NCI-H1092 (cell line): ENCODE measurements around the gene ARHGEF25.
"Not testable (repeated sequence)": the region's sequence is repeated elsewhere in the genome, so short reads cannot be mapped to it uniquely, and the experiment has no call there.

Source experiments
- DNase-seq: peaks from one replicate; lab custom pipeline; 2025; lab: John Stamatoyannopoulos, UW

The ARHGEF25 gene

DNA sequence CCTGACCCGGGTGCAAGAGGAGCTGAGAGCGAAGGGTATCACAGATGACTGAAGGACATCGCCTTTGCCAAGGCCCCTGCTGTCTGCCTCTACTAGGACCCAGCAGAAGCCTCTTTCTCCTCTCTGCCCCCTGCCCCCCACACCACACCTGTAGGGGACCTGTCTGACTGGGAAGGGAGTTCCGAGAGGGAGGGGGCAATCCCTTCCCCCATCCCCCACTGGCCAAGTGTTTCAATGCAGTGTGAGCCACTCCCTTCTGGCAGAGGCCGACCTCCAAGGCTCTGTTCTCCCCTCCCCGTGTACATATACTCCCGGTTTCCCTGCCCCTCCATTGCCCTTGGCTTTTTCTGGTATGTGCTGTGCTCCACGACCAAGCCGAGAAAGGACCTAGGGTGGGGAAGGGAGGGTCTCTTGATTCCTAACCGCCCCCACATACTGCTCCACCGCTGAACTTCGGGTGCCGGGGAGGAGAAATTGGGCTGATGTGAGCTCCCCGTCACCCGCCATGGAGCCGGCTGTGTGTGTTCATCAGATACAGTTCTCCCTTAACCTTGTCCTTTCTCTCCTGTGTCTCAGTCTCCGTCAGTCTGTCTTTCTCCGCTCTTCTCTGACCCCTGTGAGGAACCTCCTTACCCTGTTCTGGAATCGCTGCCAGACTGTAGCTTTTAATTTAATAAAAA lies 2.0 kb upstream of the ARHGEF25 start:
- DNase-seq: no peak

DNA sequence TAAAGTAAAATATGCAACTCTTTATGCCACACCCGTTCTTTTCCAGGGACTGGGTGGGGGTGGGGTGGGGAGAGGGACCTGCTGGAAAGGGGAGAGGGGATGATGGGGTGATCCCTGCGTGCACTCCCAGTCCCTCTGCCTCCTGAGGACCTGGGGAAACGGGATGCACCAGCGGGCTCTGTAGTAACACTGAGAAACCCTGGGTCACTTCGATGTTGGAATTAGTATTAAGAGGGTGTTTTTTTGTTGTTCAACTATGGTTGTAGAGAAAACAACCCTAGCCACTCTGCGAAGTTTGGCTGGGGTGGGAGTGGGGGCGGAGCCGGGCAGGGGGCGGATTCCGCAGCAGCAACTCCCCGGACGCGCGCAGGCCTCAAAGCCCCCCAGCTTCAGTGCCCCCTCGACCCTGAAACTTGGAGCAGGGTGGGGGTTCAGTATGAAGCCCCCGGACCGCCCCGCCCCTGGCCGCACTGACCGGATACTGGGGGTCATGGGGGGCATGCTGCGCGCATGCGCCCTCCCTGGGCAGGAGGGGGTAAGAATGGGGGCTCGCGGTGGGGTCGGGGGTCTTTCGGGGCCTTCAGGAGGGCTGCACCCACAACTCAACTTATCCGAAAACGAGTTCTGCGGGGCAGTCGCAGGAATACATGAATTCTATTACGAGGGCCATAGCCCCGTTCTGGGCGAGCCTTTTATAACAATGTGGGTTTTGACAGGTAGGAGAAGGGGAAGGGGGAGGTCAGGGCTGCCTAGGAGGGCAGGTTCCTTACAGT lies 1.3 kb upstream of the ARHGEF25 start:
- DNase-seq: no peak

DNA sequence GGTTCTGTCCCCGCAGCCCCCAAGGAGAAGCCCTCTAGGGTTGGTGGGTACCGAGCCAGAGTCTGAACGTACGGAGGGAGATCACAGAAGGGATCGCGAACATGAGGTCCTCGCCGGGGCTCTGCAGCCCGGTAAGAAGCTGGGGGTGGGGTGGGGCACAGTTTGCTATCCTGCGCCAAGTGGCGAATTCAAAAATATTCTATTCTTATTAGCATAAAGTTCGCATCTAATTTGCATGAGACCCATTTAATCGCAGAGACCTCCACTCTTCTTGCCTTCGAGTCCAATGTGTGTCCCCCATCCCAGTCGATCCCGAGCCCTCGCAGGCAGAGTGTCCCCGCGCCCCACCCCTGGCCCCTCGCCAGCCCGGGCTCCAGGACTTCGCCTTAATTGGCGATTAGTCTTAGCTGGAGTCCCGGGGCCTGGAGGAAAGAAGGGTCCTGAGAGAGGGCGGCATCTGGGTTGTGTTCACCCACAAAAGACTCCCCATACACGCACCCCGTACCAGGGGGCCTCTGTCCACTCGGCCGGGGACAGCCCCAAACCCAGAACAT lies 604 bp upstream of the ARHGEF25 start:
- DNase-seq: no peak

DNA sequence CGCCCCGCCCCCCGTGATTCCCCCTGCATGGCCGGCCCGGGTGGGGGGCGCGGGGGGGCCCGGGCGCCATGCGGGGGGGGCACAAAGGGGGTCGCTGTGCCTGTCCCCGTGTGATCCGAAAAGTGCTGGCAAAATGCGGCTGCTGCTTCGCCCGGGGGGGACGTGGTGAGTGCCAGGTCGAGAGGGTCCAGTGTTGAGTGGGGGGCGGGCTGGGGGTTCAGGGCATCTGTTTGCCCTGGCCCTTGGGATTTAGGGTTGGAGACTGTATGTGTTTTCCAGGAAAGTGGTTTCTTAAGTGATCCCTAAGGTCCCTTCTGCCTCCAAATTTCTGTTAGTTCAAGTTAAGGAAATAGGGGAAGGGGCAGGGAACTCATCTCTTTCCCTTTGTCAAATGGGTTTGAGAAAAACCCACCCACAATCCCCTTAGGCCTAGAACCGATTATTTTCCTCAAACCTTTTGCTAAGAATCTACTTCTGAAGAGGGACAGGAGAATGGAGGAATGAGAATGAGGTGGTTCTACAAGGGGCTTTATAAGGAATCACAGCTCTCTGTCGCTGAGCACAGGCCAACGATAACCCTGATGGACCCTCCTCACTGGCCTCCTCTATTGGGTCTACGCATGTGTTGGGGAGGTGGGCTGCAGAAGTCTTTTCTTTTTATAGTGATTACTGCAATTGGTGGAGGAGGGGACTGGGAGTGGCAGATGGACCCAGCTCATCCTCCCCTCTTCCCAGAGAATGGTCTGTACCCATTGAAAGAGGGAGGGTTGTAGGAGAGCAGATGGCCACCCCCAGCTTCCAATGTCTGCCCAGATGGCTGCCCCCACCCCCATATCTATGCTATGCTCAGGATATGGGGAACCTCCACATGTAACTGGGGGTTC lies 834 bp downstream of the ARHGEF25 start:
- no peak for DNase-seq

DNA sequence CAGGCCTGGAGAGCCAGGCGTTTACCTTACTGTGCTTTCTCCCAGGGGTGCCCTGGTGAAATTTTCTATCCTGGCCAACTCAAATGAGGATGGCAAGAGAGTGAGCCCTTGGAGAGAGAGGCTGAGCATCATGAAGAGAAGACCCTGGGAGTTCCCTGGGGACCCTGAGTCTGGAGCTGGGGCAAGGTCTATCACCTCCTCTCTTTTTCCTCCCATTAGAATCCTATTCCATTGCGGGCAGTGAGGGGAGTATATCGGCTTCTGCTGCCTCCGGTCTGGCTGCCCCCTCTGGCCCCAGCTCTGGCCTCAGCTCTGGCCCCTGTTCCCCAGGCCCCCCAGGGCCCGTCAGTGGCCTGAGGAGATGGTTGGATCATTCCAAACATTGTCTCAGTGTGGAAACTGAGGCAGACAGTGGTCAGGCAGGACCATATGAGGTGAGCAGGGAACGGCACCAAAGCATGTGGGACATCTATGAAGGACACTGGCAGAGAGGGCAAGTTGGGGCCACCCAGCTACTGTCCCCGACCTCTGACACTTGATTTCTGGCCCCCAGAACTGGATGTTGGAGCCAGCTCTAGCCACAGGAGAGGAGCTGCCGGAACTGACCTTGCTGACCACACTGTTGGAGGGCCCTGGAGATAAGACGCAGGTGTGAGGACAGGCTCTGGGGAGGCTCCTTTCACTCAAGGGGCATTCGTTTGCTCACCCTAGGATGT lies 1.6 kb downstream of the ARHGEF25 start:
- DNase-seq: no peak

DNA sequence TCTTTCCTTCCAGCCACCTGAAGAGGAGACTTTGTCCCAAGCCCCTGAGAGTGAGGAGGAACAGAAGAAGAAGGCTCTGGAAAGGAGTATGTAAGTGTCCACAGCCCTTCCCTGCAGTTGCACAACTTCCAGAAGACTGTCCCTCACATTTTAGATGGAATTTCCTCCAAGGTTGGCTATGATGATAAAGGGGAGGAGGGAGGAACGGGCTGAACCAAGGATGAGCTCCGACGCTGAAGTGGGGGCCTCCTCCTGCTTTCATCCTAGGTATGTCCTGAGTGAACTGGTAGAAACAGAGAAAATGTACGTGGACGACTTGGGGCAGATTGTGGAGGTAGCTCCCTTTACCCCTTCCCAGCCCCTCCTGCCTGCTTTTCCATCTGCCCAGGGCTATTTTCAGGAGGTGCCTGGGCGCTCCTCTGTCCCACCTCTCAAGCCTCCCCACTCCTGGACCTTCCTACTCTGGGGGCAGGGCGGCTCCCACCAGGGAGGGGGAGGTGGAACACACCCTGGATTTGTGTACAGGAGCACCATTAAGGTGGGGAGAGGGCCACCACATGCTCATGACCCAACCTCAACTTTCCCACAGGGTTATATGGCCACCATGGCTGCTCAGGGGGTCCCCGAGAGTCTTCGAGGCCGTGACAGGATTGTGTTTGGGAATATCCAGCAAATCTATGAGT lies 2.3 kb downstream of the ARHGEF25 start:
- DNase-seq: no peak

DNA sequence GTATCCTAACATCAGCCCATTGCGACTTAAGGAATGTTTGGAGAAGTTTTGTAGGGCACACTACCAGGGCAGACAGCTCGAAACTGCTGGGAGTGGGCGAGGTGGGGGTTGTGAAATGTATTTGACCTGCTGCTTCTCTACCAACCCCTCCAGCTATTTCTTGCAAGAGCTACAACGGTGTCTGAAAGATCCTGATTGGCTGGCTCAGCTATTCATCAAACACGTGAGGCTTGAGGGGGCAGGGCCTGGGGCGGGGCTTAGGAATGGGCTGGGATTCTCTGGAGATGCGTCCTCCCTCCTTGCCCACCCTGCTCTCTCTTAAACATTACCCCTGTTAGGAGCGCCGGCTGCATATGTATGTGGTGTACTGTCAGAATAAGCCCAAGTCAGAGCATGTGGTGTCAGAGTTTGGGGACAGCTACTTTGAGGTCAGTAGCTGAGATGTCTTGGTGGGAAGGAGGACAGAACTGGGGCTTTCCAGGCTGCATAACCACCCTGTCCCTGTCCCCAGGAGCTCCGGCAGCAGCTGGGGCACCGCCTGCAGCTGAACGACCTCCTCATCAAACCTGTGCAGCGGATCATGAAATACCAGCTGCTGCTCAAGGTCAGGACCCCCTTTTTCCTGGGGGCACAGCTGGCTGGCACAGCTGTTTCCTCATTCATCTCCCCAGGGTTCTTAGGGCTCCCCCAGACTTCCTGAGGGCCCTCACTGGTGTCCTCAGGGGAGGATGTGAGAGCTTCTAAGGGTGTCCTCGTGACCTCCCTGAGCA lies 3.1 kb downstream of the ARHGEF25 start:
- no peak for DNase-seq

DNA sequence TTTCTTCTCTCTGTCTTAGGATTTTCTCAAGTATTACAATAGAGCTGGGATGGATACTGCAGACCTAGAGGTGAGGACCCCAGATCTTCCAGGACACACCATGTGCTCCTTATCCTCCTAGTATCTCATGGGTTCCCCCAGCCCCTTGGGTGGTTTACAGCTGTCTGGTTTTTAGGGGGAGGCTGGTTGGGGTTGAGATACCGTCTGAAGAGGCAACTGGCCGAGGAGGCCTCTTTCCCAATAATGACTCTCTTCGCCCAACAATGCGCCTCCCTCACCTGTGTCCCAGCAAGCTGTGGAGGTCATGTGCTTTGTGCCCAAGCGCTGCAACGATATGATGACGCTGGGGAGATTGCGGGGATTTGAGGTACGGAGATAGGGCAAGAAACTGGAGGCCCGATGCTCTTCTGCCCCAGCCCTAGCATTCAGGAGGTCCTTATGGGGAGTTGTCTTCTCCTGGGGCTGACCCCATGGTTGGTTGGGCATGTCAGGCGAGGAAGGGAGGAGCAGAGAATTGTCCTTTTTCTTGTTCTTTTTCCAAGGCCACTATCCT lies 3.8 kb downstream of the ARHGEF25 start:
- no peak for DNase-seq

DNA sequence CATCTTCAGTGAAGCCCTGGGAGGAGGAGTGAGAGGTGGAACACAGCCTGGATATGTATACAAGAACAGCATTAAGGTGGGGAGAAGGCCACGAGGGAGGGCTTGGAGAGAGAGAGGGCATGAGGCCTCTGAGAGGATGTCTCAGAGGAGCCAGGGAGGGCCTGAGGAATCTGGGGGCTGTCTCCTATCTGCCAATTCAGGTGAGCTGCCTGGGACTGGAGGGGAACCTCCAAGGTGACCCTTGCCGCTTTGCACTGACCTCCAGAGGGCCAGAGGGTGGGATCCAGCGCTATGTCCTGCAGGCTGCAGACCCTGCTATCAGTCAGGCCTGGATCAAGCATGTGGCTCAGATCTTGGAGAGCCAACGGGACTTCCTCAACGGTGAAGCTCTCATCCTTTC lies 4.4 kb downstream of the ARHGEF25 start:
- no peak for DNase-seq

DNA sequence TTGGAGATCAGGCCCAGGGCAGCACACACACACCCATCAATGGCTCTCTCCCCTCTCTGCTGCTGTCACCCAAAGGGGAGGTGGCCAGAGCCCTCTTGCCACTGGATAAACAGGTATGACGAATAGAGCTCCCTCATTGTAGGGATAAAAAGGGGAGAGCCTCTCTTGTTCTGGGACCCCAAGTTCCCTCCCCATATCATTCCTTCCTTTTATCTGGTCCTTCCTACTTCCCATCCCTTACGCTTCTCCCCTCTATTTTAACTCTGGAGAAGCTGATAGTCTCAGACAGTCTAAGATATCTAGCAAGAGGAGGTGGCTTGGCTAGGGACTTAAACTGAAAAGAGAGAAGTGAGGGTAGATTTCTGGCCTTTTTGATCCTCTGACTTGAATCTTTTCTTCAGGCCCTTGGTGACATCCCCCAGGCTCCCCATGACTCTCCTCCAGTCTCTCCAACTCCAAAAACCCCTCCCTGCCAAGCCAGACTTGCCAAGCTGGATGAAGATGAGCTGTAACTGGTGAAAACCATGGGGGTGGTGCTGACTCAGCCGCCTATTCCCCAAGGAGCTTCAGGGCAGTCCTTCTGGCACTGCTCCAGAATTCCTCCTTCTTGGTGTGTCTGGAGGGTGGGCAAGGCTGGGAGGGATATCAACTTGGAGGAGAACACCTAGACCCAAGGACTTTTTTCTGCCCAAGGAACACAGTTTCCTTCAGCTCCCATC lies 5.3 kb downstream of the ARHGEF25 start:
- DNase-seq: no peak

DNA sequence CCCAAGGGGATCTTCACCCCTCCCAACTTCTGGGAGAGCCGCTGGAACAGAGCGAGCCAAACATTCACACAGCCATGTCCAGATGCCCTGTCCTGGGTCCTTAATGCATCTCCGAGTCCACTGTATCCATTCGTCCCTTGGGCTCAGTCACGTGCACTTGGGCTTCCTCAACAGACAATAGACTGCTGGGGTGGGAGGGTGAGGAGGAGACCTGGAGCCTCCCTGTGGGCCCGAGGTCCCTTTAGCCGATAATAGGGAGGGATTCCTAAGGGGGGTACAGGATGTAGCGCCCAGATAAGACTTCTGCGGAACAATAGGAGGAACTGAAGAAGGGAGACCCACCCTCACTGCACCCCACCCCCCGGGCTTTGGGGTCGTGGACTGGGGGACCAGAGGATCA lies 6.7 kb downstream of the ARHGEF25 start:
- no peak for DNase-seq

DNA sequence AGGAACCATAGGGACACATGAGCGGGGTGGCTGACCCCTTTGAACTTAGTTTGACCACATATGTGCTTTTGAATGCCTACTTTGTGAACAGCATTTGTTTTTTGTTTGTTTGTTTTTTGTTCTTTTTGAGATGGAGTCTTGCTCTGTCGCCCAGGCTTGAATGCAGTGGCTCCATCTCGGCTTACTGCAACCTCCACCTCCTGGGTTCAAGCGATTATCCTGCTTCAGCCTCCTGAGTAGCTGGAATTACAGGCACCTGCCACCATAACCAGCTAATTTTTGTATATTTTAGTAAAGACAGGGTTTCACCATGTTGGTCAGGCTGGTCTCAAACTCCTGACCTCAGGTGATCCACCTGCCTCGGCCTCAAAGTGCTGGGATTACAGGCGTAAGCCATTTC lies 7.2 kb downstream of the ARHGEF25 start:
- DNase-seq: not testable (repeated sequence)

DNA sequence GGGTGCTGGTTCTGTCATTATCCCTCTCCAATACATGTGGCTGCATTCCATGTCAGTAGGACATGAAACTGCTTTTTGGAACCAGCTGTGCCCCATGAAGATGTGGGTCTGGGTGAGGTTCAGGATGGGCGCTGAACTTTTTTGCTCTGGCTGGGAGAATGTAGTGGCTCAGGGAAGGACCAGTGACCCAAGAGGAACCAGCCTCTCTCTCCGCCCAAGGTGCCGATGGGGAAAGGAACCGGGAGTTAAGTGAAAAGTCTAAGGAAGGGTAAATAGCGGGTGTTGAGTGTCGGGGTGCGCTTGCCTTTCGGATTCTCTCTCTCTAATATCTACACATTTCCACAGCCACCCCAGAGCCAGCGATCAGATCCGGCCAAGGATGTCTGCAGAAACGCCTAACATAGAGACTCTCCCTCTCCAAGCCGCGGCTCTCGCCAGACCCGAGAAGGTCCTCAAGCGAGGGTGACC lies 7.8 kb downstream of the ARHGEF25 start:
- DNase-seq: no peak

DNA sequence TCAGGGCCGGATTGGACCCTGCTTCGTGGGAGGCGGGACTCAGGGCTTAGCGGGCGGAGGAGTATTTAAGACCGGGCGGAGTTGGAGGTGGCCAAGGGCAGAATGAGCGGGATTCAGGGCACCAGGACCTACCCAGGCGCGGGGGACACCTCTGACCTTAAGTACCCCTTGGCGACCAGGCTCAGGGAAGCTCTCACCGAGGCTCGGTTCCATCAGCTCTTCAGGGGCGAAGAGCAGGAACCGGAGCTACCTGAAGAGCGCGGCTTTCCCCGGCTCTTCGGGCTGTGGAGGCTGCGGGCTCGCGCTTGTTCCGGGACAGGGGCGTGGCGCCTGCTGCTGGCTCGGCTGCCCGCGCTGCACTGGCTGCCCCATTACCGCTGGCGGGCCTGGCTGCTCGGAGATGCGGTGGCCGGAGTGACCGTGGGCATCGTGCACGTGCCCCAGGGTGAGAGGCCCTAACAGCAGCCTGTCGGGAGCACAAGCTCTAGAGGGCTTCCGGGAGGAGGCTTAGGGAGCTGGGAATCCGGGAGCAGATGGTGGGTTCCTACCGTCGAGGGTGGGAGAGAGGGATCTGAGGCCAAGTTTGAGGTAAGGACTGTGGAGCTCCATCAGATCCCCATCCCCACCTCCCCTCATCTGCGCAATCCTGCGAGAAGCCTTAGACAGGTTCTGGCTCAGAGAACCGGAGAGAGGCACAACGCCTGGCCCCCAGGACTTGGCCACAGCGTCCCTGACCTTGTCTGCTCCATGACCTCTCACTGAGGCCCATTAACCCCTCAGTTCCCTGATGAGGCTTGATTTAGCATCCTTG lies 8.4 kb downstream of the ARHGEF25 start:
- no peak for DNase-seq

DNA sequence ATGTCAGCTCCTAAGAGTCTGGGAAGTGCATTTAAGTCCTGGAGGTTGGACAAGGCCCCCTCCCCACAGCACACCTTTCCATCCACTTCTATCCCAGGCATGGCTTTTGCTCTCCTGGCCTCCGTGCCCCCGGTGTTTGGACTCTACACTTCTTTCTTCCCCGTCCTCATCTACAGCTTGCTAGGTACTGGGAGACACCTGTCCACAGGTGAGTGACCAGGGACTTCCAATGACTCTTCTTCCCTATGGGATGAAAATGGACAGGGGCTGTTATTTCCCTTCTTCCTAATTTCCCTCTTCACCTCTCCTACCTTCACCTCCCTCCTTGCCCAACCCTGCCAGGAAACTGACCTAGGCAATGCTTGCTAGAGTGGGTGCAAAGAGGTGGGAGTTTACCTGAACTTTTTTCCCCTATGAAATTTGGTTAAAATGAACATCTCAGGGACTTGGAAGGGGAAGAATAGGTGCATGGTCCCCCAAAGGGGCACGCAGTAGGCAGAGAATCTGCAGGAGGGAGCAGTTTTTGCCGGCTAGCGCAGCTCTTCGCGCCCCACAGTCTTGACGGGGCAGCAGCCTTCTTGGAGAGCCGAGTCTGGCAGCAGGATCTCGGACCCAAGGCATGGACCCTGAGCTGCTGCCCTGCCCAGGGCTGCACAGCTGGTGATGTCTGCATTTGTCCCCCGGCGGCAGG lies 9.2 kb downstream of the ARHGEF25 start:
- no peak for DNase-seq

DNA sequence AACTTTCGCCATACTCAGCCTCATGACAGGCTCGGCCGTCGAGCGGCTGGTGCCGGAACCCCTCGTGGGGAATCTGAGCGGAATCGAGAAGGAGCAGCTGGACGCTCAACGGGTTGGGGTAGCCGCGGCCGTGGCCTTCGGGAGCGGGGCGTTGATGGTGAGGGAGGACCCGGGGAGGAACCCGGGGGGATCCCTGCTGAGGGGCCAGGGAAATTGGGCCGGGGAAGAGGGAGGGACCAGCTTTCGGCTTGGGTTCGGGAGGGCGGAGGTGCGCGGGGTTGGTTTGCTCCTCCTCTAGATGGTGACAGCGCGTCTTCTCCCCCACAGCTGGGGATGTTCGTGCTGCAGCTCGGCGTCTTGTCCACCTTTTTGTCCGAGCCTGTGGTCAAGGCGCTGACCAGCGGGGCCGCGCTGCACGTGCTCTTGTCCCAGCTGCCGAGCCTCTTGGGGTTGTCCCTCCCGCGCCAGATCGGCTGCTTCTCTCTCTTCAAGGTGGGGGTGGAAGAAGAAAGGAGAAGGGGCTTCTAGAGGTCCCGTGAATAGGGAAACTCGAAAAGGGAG lies 9.8 kb downstream of the ARHGEF25 start:
- DNase-seq: no peak

DNA sequence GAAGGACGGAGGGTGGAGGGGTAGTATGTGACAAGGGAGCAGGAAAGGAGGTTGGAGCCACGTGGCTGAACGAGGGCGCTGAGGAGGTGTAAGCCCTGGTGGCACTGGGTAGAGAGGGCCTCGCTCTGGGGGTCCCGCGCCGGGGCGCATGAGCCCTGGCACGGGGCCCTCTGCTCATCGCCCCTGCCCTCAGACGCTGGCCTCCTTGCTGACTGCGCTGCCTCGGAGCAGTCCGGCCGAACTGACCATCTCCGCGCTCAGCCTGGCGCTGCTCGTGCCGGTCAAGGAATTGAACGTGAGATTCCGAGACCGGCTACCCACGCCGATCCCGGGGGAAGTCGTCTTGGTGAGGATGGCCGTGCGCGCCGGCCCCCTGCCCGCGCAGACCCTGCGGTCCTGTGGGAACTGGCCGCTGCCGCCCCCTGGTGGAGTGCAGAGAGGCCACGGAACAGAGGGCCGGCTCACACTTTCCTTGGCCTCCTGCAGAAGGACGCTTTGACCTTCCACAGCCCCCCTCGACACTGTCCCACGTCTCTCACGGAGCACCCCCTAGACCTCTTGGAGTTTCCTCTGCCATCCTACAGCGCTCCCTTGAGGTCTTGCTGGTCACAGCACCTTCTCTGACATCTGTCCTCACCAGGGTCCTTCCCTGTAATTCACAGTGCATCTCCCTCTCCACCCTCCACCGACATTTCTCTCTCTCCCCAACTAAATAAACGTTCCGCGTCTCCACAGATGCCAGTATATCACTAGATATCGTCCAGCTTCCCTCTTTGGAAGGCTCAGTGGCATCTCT lies 10.5 kb downstream of the ARHGEF25 start:
- peak; percentile 30 for DNase-seq
